ENCODE measurements around the gene EFNA3.
A peak's percentile ranks its signal among the peaks of the same experiment; 100 is the strongest.

Gene EFNA3

DNA sequence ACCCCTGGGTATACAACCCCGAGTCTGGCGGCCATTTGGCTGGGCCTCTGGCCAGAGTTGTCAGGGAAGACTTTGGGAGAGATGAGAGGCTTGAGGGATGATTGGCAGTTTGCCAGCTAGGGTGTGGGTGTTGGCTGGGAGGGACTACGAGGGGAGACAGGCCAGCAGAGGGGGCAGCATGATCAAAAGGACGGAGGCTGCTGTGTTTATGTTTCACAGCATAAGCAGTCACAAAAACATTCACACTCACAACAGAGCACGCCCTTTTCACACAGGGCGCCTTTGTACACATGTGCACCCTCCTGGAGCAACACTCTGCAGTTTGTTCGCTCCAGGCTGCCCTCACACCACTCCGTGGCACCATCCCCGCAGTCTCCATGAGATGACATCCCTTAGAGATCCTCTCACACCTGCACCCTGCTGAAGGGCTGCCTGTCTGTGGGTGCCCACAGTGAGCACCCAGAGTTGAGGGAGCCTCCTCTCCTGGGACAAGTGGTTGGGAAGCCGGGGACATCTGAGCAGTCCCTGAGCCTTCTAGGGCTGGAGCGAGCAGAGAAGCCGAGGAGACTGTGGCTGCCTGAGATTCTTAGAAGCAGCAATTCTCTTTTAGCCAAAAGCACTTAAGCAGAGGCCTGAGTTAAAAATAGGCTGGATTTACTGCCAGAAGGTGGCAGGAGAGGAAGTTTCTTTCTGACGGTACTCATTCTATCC is 15.4 kb downstream of the EFNA3 start:
- TF ChIP-seq, protein P1, sequence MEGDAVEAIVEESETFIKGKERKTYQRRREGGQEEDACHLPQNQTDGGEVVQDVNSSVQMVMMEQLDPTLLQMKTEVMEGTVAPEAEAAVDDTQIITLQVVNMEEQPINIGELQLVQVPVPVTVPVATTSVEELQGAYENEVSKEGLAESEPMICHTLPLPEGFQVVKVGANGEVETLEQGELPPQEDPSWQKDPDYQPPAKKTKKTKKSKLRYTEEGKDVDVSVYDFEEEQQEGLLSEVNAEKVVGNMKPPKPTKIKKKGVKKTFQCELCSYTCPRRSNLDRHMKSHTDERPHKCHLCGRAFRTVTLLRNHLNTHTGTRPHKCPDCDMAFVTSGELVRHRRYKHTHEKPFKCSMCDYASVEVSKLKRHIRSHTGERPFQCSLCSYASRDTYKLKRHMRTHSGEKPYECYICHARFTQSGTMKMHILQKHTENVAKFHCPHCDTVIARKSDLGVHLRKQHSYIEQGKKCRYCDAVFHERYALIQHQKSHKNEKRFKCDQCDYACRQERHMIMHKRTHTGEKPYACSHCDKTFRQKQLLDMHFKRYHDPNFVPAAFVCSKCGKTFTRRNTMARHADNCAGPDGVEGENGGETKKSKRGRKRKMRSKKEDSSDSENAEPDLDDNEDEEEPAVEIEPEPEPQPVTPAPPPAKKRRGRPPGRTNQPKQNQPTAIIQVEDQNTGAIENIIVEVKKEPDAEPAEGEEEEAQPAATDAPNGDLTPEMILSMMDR (IDR thresholded peaks at IDR 0.05; ENCODE audit: low read depth, low read length), result peak; percentile 75
- Histone ChIP-seq H3K27me3 (ENCODE audit: insufficient read depth, low read depth, severe bottlenecking) (no peaks in the 10 kb centered on the region), H3K4me3 (ENCODE audit: low read depth, low read length) (no peak overlapping the region), H3K27ac (peak overlapping the region; percentile 4; the same call in 1 of the 2 replicates), H3K36me3 (no peaks in the 10 kb centered on the region), H3K9me3 (ENCODE audit: severe bottlenecking) (no peaks in the 10 kb centered on the region)
- peak; percentile 78 for DNase-seq

DNA sequence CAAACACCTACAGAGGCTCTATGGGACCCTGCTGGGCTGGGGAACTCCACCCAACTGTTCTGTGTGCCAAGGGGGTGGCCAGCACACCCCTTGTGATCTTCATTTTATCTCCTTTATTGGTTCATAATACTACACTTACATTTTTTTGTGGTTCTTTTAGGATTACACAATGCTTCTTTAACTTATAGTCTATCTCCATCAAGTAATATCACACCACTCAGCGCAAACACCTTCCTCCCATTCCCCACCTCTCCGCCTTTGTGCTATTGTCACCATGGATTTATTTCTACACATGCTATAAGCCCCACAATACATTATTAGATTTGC is 15.9 kb downstream of the EFNA3 start:
- Histone ChIP-seq H3K36me3 (no peaks in the 10 kb centered on the region), H3K27ac (no peak overlapping the region), H3K4me3 (ENCODE audit: low read depth, low read length) (no peak overlapping the region), H3K9me3 (ENCODE audit: severe bottlenecking) (no peaks in the 10 kb centered on the region), H3K27me3 (ENCODE audit: insufficient read depth, low read depth, severe bottlenecking) (no peaks in the 10 kb centered on the region)
- DNase-seq, result no peak
- TF ChIP-seq, protein P1 (IDR thresholded peaks at IDR 0.05; ENCODE audit: low read depth, low read length), result no peak

DNA sequence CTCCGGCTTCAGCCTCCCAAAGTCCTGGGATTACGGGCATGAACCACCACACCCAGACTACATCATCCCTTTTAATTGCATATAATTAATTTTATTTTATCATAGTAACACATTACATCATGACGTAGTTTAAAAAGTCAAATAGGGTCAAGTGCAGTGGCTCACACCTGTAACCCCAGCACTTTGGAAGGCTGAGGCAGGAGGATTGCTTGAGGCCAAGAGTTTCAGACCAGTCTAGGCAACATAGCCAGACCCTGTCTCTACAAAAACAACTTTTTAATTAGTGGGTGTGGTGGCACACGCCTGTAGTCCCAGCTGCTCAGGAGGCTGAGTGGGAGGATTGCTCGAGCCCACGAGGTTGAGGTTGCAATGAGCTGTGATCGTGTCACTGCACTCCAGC is 20.7 kb downstream of the EFNA3 start:
- DNase-seq, result no peak
- no peak overlapping the region for H3K27ac ChIP-seq
- no peaks in the 10 kb centered on the region for H3K27me3 ChIP-seq (ENCODE audit: insufficient read depth, low read depth, severe bottlenecking)
- no peaks in the 10 kb centered on the region for H3K9me3 ChIP-seq (ENCODE audit: severe bottlenecking)
- TF ChIP-seq, protein P1 (IDR thresholded peaks at IDR 0.05; ENCODE audit: low read depth, low read length), result no peak
- H3K4me3 ChIP-seq (ENCODE audit: low read depth, low read length), result no peak overlapping the region
- H3K36me3 ChIP-seq, result no peaks in the 10 kb centered on the region

DNA sequence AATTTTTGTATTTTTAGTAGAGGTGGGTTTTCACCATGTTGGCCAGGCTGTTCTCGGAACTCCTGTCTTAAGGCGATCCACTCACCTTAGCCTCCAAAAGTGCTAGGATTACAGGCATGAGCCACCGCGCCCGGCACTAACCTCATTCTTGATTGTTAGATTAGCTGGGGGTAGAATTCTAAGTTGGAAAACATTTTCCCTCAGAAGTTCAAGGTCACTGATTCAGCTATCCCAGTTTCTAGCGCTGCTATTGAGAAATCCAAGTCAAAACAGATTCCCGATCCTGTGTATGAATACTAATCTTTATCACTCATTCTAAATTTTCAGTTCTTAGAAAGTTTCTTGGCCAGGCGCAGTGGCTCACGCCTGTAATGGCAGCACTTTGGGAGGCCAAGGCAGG is 24.7 kb downstream of the EFNA3 start:
- no peak for DNase-seq
- no peaks in the 10 kb centered on the region for H3K27me3 ChIP-seq (ENCODE audit: insufficient read depth, low read depth, severe bottlenecking)
- H3K9me3 ChIP-seq (ENCODE audit: severe bottlenecking), result no peaks in the 10 kb centered on the region
- H3K4me3 ChIP-seq (ENCODE audit: low read depth, low read length), result no peak overlapping the region
- no peaks in the 10 kb centered on the region for H3K36me3 ChIP-seq
- no peak overlapping the region for H3K27ac ChIP-seq
- TF ChIP-seq, protein P1 (IDR thresholded peaks at IDR 0.05; ENCODE audit: low read depth, low read length), result no peak

DNA sequence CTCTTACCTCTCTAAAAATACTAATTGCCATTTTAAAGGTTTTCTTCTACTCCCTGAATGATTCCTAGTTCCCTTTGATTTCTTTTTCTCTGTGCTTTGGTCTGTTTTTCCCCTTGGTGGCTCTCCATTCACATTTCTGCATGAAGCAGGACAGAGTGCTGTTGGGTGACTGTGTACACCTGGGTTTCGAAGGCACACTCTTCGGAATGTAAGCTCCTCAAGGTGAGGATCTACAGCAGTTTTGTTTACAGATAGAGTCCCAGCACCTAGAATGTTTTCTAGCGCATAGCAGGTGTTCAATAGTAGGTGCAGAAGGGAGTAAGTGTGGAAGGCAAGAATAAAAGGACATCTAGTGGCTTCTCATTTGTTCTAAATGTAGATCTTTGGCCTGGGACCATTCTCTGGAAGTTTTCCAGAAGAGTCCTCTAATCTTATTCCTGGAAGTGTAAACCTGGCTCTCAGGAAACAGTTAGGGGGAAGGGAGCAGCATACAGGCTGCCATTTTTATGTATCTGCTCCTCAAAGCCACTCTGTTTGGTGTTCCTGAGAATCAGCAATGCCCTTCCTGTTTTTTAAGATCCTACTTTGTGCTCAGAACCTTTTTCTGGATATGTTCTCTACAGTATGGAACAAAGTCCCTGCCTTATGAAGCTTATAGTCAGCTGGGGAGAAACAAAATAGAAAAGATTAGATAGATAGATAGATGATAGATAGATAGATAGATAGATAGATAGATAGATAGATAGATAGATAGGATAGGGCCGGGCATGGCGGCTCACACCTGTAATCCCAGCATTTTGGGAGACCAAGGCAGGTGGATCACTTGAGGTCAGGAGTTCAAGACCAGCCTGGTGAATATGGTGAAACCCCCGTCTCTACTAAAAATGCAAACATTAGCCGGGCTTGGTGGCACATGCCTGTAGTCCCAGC is 26.2 kb downstream of the EFNA3 start:
- H3K27me3 ChIP-seq (ENCODE audit: insufficient read depth, low read depth, severe bottlenecking), result no peaks in the 10 kb centered on the region
- TF ChIP-seq, protein P1 (IDR thresholded peaks at IDR 0.05; ENCODE audit: low read depth, low read length), result no peak
- H3K27ac ChIP-seq, result no peak overlapping the region
- no peak overlapping the region for H3K4me3 ChIP-seq (ENCODE audit: low read depth, low read length)
- no peaks in the 10 kb centered on the region for H3K9me3 ChIP-seq (ENCODE audit: severe bottlenecking)
- H3K36me3 ChIP-seq, result no peaks in the 10 kb centered on the region
- no peak for DNase-seq
